H9 (cell line): ENCODE measurements around the gene GNA15. TPM values are rescaled to one million over a fixed set of nuclear protein-coding genes. Genes with fewer than 3 reads are reported as not detected.

ENCODE experiments used
- DNase-seq: peaks from one replicate; pipeline ENCODE4 v3.0.0-alpha.2; 2017
- H2AFZ ChIP-seq: one replicate; pipeline ENCODE4 v1.6.1; 2013; ENCODE audit warnings: mild to moderate bottlenecking, low read length, control low read depth, moderate library complexity
- H2AK5ac ChIP-seq: 2 replicates; pipeline ENCODE4 v1.6.1; 2013; ENCODE audit warnings: low read length, control low read depth, mixed read lengths; ENCODE audit not compliant: insufficient read length
- H2BK120ac ChIP-seq: one replicate; pipeline ENCODE4 v1.6.1; 2013; ENCODE audit warnings: low read depth, mild to moderate bottlenecking, low read length, control low read depth, inconsistent platforms; ENCODE audit not compliant: poor library complexity, severe bottlenecking
- H2BK12ac ChIP-seq: 2 replicates; pipeline ENCODE4 v1.6.1; 2013; ENCODE audit warnings: low read length, control low read depth, mixed read lengths, low read depth; ENCODE audit not compliant: insufficient read length
- H2BK15ac ChIP-seq: 2 replicates; pipeline ENCODE4 v1.6.1; 2013; ENCODE audit warnings: low read depth, low read length, control low read depth
- H2BK20ac ChIP-seq: one replicate; pipeline ENCODE4 v1.6.1; 2013; ENCODE audit warnings: low read depth, mild to moderate bottlenecking, low read length, control low read depth, inconsistent platforms; ENCODE audit not compliant: poor library complexity, severe bottlenecking
- H2BK5ac ChIP-seq: 2 replicates; pipeline ENCODE4 v1.6.1; 2013; ENCODE audit warnings: low read length, control low read depth, mixed read lengths; ENCODE audit not compliant: insufficient read length
- H3K14ac ChIP-seq: 2 replicates; pipeline ENCODE4 v1.6.1; 2013; ENCODE audit warnings: low read length, control low read depth; ENCODE audit not compliant: insufficient read depth
- H3K18ac ChIP-seq: 2 replicates; pipeline ENCODE4 v1.6.1; 2013; ENCODE audit warnings: low read depth, mild to moderate bottlenecking, mixed read lengths, low read length, control low read depth; ENCODE audit not compliant: insufficient read length
- H3K23ac ChIP-seq: 2 replicates; pipeline ENCODE4 v1.6.1; 2013; ENCODE audit warnings: low read length, control low read depth, mixed read lengths, low read depth; ENCODE audit not compliant: insufficient read length
- H3K23me2 ChIP-seq: 2 replicates; pipeline ENCODE4 v1.6.1; 2013; ENCODE audit warnings: low read depth, mild to moderate bottlenecking, mixed read lengths, low read length, control low read depth; ENCODE audit not compliant: insufficient read length, poor library complexity, severe bottlenecking
- H3K27ac ChIP-seq: 2 replicates; pipeline ENCODE4 v1.5.1; 2013; ENCODE audit warnings: low read length, control low read depth, mixed read lengths, low read depth; ENCODE audit not compliant: insufficient read length
- H3K27me3 ChIP-seq: 2 replicates; pipeline ENCODE4 v1.6.1; 2013; ENCODE audit warnings: low read length, control low read depth, inconsistent platforms; ENCODE audit not compliant: insufficient read depth
- H3K4ac ChIP-seq: 2 replicates; pipeline ENCODE4 v1.6.1; 2013; ENCODE audit warnings: low read depth, mild to moderate bottlenecking, control low read depth, inconsistent platforms, low read length, moderate library complexity
- H3K4me1 ChIP-seq: 2 replicates; pipeline ENCODE4 v1.6.1; 2013; ENCODE audit warnings: low read length, control low read depth, inconsistent platforms; ENCODE audit not compliant: insufficient read depth
- H3K4me2 ChIP-seq: 2 replicates; pipeline ENCODE4 v1.6.1; 2013; ENCODE audit warnings: low read length, control low read depth, mixed read lengths; ENCODE audit not compliant: insufficient read length, insufficient read depth
- H3K56ac ChIP-seq: 2 replicates; pipeline ENCODE4 v1.6.1; 2013; ENCODE audit warnings: low read depth, mild to moderate bottlenecking, mixed read lengths, low read length, control low read depth; ENCODE audit not compliant: insufficient read length
- H3K79me1 ChIP-seq: 2 replicates; pipeline ENCODE4 v1.6.1; 2013; ENCODE audit warnings: low read depth, mild to moderate bottlenecking, moderate library complexity, low read length, control low read depth, inconsistent platforms; ENCODE audit not compliant: insufficient read depth, poor library complexity, severe bottlenecking
- H3K79me2 ChIP-seq: 2 replicates; pipeline ENCODE4 v1.6.1; 2013; ENCODE audit warnings: low read length, control low read depth, inconsistent platforms; ENCODE audit not compliant: insufficient read depth
- H3K9ac ChIP-seq: 2 replicates; pipeline ENCODE4 v1.6.1; 2013; ENCODE audit warnings: low read length, control low read depth, mixed read lengths; ENCODE audit not compliant: insufficient read length; ENCODE audit errors: extremely low read depth
- H3K9me3 ChIP-seq: one replicate; pipeline ENCODE4 v1.6.1; 2013; ENCODE audit warnings: low read depth, low read length, inconsistent platforms; ENCODE audit not compliant: control insufficient read depth
- H3T11ph ChIP-seq: one replicate; pipeline ENCODE4 v1.6.1; 2013; ENCODE audit warnings: mild to moderate bottlenecking, low read length, control low read depth, inconsistent platforms
- H4K20me1 ChIP-seq: one replicate; pipeline ENCODE4 v1.6.1; 2013; ENCODE audit not compliant: control insufficient read depth, insufficient read length, insufficient read depth
- H4K5ac ChIP-seq: 2 replicates; pipeline ENCODE4 v1.6.1; 2013; ENCODE audit warnings: low read depth, mild to moderate bottlenecking, mixed read lengths, low read length, control low read depth; ENCODE audit not compliant: insufficient read length
- H4K8ac ChIP-seq: replicated peaks from 2 replicates; pipeline ENCODE4 v1.6.1; 2013; ENCODE audit warnings: low read length, control low read depth, mixed read lengths, low read depth; ENCODE audit not compliant: insufficient read length
- H4K91ac ChIP-seq: 2 replicates; pipeline ENCODE4 v1.6.1; 2013; ENCODE audit warnings: low read depth, mild to moderate bottlenecking, moderate library complexity, mixed read lengths, low read length, control low read depth; ENCODE audit not compliant: insufficient read length
- H3K27ac Mint-ChIP-seq, 3 experiments: 2 replicates in 2 of 3; 3 replicates in 1 of 3; pipeline ENCODE4 v1.8.0; 2020 to 2021; ENCODE audit warnings: mixed read lengths in 3 of 3, mild to moderate bottlenecking in 1 of 3, moderate library complexity in 1 of 3
- H3K27me3 Mint-ChIP-seq: 2 replicates; pipeline ENCODE4 v1.8.0; 2021; ENCODE audit warnings: low read depth, mild to moderate bottlenecking, moderate library complexity, mixed read lengths
- H3K36me3 Mint-ChIP-seq, 3 experiments: 2 replicates in 2 of 3; 3 replicates in 1 of 3; pipeline ENCODE4 v1.8.0; 2020 to 2021; ENCODE audit warnings: low read depth in 3 of 3, mixed read lengths in 3 of 3; ENCODE audit not compliant: insufficient read depth in 1 of 3
- H3K4me1 Mint-ChIP-seq, 2 experiments: 2 replicates each; pipeline ENCODE4 v1.8.0; 2020; ENCODE audit warnings: mixed read lengths in 2 of 2
- H3K4me3 Mint-ChIP-seq, 2 experiments: 2 replicates in 1 of 2; 3 replicates in 1 of 2; pipeline ENCODE4 v1.8.0; 2020 to 2021; ENCODE audit warnings: mild to moderate bottlenecking in 2 of 2, mixed read lengths in 2 of 2, moderate library complexity in 1 of 2
- H3K9me3 Mint-ChIP-seq, 2 experiments: 2 replicates in 1 of 2; 3 replicates in 1 of 2; pipeline ENCODE4 v1.8.0; 2020; ENCODE audit warnings: mild to moderate bottlenecking in 2 of 2, mixed read lengths in 2 of 2, moderate library complexity in 1 of 2
- CTCF ChIP-seq: fragments of 200-600 bp; sonication (generic); conservative IDR thresholded peaks from 3 replicates; pipeline ENCODE4 v1.8.0; 2021; ENCODE audit warnings: antibody characterized with exemption, mild to moderate bottlenecking
- WGBS: extraction: QIAGEN DNeasy Blood & Tissue Kit; methylation state at CpG from one replicate; pipeline ENCODE4 v1.1.7; 2013; ENCODE audit warnings: missing lambda C conversion rate, low lambda C conversion rate, mixed read lengths; ENCODE audit not compliant: insufficient read length; ENCODE audit errors: extremely low coverage; 5-methylcytosine and 5-hydroxymethylcytosine counted together
- total RNA-seq: library from RNA; stranded (reverse); gene quantifications from 2 replicates; pipeline ENCODE4 v1.2.1, GENCODE V29; 2021

The GNA15 gene
- total RNA-seq, 1 experiment from 2014 or later, result not detected

- H3K23me2 ChIP-seq, result no peaks in the 10 kb centered on the region
- no peak overlapping the region for H4K5ac ChIP-seq
- no peak overlapping the region for H2AK5ac ChIP-seq
- no peaks in the 10 kb centered on the region for H3K27me3 Mint-ChIP-seq
- TF ChIP-seq CTCF, result no peak
- H3K27ac ChIP-seq, result no peak overlapping the region
- no peak overlapping the region for H3K9ac ChIP-seq
- no peak overlapping the region for H4K8ac ChIP-seq
- no peak overlapping the region for H4K91ac ChIP-seq
- no peak overlapping the region for H2BK120ac ChIP-seq
- no peaks in the 10 kb centered on the region for H3K79me2 ChIP-seq
- H3K18ac ChIP-seq, result no peak overlapping the region
- no peak overlapping the region for H3T11ph ChIP-seq
- peaks cover 0 to 2% of the 10 kb centered on the region in 2 experiments; a peak in 1 of 4 replicates for H3K4me1 Mint-ChIP-seq
- no peak overlapping the region for H3K23ac ChIP-seq
- no peak overlapping the region for H3K4ac ChIP-seq
- DNase-seq, result no peak
- no peaks in the 10 kb centered on the region for H3K9me3 Mint-ChIP-seq
- H2AFZ ChIP-seq, result no peak overlapping the region
- H3K36me3 Mint-ChIP-seq, result peaks cover 0 to 4% (median 0%) of the 10 kb centered on the region in 3 experiments; a peak in 2 of 7 replicates
- WGBS, result no CpG with 5 or more reads among the region's 22 CpGs
- H2BK15ac ChIP-seq, result no peak overlapping the region
- no peaks in the 10 kb centered on the region for H3K79me1 ChIP-seq
- no peak overlapping the region for H3K27ac Mint-ChIP-seq
- H4K20me1 ChIP-seq, result peaks cover 2% of the 10 kb centered on the region
- H2BK5ac ChIP-seq, result no peak overlapping the region
- H2BK12ac ChIP-seq, result no peak overlapping the region
- H3K4me2 ChIP-seq, result no peak overlapping the region
- H3K4me1 ChIP-seq, result no peaks in the 10 kb centered on the region
- H3K14ac ChIP-seq, result no peak overlapping the region
- H2BK20ac ChIP-seq, result no peak overlapping the region
- no peaks in the 10 kb centered on the region for H3K9me3 ChIP-seq
- no peak overlapping the region for H3K56ac ChIP-seq
- no peaks in the 10 kb centered on the region for H3K27me3 ChIP-seq
- no peak overlapping the region for H3K4me3 Mint-ChIP-seq
Measured at GRCh38 chr19:3122512-3122870, 13.3 kb upstream of the GNA15 start.
